Measurements from ENCODE around the gene KDM6B.
"Not testable (repeated sequence)": the region's sequence is repeated elsewhere in the genome, so short reads cannot be mapped to it uniquely, and the experiment has no call there.

Gene KDM6B

GRCh38 chr17:7858522-7858810 lies 24.4 kb downstream of the KDM6B start:
- H3K4me1 Mint-ChIP-seq (ENCODE audit: low read depth) = peaks cover 30% of the 10 kb centered on the region
- no peak for DNase-seq
- H3K36me3 Mint-ChIP-seq (ENCODE audit: low read depth) = peaks cover 36% of the 10 kb centered on the region
- no peaks in the 10 kb centered on the region for H3K27me3 Mint-ChIP-seq
- H3K4me3 Mint-ChIP-seq = no peak overlapping the region
- H3K27ac Mint-ChIP-seq = no peak overlapping the region
- no peaks in the 10 kb centered on the region for H3K9me3 Mint-ChIP-seq

- Mint-ChIP-seq H3K27me3 (no peaks in the 10 kb centered on the region), H3K4me1 (ENCODE audit: low read depth) (peaks cover 26% of the 10 kb centered on the region), H3K4me3 (no peak overlapping the region), H3K27ac (peak overlapping the region; percentile 35), H3K36me3 (ENCODE audit: low read depth) (peaks cover 37% of the 10 kb centered on the region), H3K9me3 (no peaks in the 10 kb centered on the region)
- no peak for DNase-seq
Observed at GRCh38 chr17:7859028-7859427, 25.0 kb downstream of the KDM6B start.

DNA sequence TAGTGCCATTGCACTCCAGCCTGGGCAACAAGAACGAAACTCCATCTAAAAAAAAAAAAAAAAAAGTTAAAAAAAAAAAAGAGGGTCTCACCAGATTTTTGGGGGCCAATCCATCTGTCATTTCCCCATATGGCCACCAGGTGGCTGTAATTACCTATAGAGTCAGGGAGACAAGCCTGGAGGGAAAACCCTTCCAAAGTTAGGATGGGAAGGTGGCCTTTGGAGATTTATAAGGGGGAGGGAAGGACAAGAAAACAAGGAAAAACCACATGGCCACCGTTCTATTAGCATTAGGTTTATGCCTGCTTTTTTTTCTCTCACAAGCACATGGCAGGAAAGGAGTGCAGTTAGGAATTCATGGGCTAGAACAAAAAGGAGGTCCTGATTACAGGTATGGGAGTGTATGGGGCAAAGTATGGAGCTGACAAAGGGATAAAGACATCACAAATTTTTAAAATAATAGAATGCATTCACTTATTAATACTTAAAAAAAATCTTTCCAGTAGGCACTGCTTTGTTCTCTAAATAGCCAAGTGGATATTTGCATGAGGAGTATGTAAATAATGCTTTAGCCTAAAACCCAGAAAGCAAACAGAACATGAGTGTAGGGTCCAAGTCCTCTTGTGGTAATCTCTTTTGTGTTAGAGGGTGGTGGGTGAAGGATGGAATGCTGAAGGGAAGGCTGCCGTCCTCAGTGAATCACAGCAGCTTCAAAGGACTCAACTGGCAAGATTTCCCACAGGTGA lies 28.8 kb downstream of the KDM6B start:
- Mint-ChIP-seq H3K4me3 (no peak overlapping the region), H3K27ac (peak overlapping the region; percentile 62), H3K9me3 (no peaks in the 10 kb centered on the region), H3K27me3 (no peaks in the 10 kb centered on the region), H3K4me1 (ENCODE audit: low read depth) (peaks cover 25% of the 10 kb centered on the region), H3K36me3 (ENCODE audit: low read depth) (peaks cover 55% of the 10 kb centered on the region)
- DNase-seq = peak; percentile 39

GRCh38 chr17:7864384-7864783 lies 30.4 kb downstream of the KDM6B start:
- H3K9me3 Mint-ChIP-seq, H3K4me3 Mint-ChIP-seq, H3K27ac Mint-ChIP-seq, DNase-seq, H3K27me3 Mint-ChIP-seq: not testable (repeated sequence)
- Mint-ChIP-seq H3K4me1 (ENCODE audit: low read depth) (peaks cover 37% of the 10 kb centered on the region), H3K36me3 (ENCODE audit: low read depth) (peaks cover 61% of the 10 kb centered on the region)

DNA sequence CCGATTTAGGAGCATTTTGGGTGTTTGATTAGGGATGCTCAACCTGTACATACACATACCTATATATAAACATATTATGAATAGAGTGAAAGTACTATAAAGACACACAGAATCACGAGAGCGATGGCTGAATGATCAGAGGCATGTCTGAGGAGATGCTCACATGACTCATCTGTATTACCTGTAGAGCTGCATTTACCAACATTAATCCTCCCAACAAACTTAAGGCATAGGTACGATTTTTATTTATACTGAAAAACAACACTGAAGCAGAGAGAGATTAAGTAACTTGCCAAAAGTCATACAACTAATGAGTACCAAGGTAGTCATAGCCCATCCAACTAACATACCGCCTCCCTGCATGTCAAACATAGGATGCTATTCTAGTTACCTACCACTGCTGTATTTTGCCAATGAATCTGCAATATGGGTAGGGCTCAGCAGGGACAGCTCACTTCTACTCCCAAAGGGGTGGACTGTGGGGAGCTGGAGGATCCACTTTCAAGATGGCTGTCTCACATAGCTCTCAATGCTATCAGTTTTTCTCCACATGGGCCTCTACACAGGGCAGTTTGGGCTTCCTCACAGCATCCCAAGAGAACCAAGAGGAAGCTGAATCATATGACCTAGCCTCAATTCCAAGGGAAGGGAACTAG lies 31.1 kb downstream of the KDM6B start:
- Mint-ChIP-seq H3K27me3 (no peaks in the 10 kb centered on the region), H3K9me3 (no peaks in the 10 kb centered on the region), H3K27ac (no peak overlapping the region), H3K4me1 (ENCODE audit: low read depth) (peaks cover 40% of the 10 kb centered on the region), H3K4me3 (no peak overlapping the region), H3K36me3 (ENCODE audit: low read depth) (peaks cover 64% of the 10 kb centered on the region)
- no peak for DNase-seq

DNA sequence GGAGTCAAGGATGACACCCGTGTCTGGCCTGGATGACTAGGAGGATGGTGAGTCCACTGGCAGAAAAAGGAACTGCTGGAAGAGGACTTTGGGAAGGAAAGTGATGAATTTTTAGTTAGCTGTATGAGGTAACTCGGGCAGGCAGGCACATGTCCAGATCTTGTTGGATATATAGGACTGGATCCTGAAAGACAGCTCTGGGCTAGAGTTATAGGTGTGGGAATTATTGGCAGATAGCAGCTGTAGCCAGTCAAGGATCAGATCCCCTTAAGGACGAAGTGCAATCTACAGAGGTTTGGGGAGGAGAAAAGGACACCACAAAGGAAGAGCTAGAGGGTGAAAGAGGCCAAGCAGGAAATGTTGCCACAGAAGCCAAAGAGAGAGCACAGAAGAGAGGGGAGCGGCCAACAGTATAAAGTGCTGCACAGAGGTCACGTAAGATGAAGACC lies 33.9 kb downstream of the KDM6B start:
- peaks cover 51% of the 10 kb centered on the region for H3K36me3 Mint-ChIP-seq (ENCODE audit: low read depth)
- DNase-seq = no peak
- peaks cover 32% of the 10 kb centered on the region for H3K4me1 Mint-ChIP-seq (ENCODE audit: low read depth)
- peak overlapping the region; percentile 40 for H3K27ac Mint-ChIP-seq
- no peaks in the 10 kb centered on the region for H3K27me3 Mint-ChIP-seq
- no peak overlapping the region for H3K4me3 Mint-ChIP-seq
- no peaks in the 10 kb centered on the region for H3K9me3 Mint-ChIP-seq

DNA sequence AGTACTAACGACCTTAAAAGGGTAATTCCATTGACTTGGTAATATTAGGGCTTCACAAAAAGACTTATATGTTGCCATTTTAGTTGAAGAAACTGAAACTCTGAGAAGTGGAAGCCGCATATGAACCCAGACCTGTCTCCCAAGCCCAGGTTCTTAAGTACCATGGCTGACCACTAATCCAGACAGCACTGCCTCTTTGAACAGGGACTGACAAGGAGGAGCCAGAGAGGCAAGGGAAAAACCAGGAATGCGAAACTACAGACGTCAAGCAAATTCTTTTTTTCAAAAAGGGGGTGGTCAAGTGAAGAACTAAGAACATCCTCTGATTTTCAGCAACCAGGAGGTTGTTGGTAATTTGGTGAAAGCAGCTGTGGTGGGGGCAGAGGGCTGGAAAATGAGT lies 39.0 kb downstream of the KDM6B start:
- Mint-ChIP-seq H3K27ac (no peak overlapping the region), H3K36me3 (ENCODE audit: low read depth) (peaks cover 59% of the 10 kb centered on the region), H3K9me3 (no peaks in the 10 kb centered on the region), H3K4me3 (no peak overlapping the region), H3K27me3 (no peaks in the 10 kb centered on the region), H3K4me1 (ENCODE audit: low read depth) (peaks cover 24% of the 10 kb centered on the region)
- DNase-seq = no peak

- Mint-ChIP-seq H3K4me1 (ENCODE audit: low read depth) (peaks cover 11% of the 10 kb centered on the region), H3K9me3 (no peaks in the 10 kb centered on the region), H3K27ac (no peak overlapping the region), H3K27me3 (no peaks in the 10 kb centered on the region), H3K4me3 (no peak overlapping the region), H3K36me3 (ENCODE audit: low read depth) (peaks cover 59% of the 10 kb centered on the region)
- no peak for DNase-seq
Observed at GRCh38 chr17:7875804-7876370, 41.9 kb downstream of the KDM6B start.

GRCh38 chr17:7878234-7878633 lies 44.2 kb downstream of the KDM6B start:
- peaks cover 44% of the 10 kb centered on the region for H3K36me3 Mint-ChIP-seq (ENCODE audit: low read depth)
- peaks cover 9% of the 10 kb centered on the region for H3K4me1 Mint-ChIP-seq (ENCODE audit: low read depth)
- H3K27ac Mint-ChIP-seq = no peak overlapping the region
- no peak overlapping the region for H3K4me3 Mint-ChIP-seq
- no peaks in the 10 kb centered on the region for H3K9me3 Mint-ChIP-seq
- DNase-seq = no peak
- H3K27me3 Mint-ChIP-seq = no peaks in the 10 kb centered on the region

- Mint-ChIP-seq H3K4me3 (no peak overlapping the region), H3K4me1 (ENCODE audit: low read depth) (peaks cover 9% of the 10 kb centered on the region), H3K27ac (no peak overlapping the region), H3K9me3 (no peaks in the 10 kb centered on the region), H3K27me3 (no peaks in the 10 kb centered on the region), H3K36me3 (ENCODE audit: low read depth) (peaks cover 27% of the 10 kb centered on the region)
- DNase-seq = no peak
Observed at GRCh38 chr17:7880076-7880868, 46.3 kb downstream of the KDM6B start.

- no peak overlapping the region for H3K4me3 Mint-ChIP-seq
- H3K9me3 Mint-ChIP-seq = no peaks in the 10 kb centered on the region
- no peaks in the 10 kb centered on the region for H3K27me3 Mint-ChIP-seq
Observed at GRCh38 chr17:7881276-7882054, 47.4 kb downstream of the KDM6B start.

GRCh38 chr17:7882068-7882467 lies 48.1 kb downstream of the KDM6B start:
- Mint-ChIP-seq H3K4me1 (ENCODE audit: low read depth) (peaks cover 6% of the 10 kb centered on the region), H3K36me3 (ENCODE audit: low read depth) (peaks cover 26% of the 10 kb centered on the region), H3K27me3 (no peaks in the 10 kb centered on the region), H3K4me3 (no peak overlapping the region), H3K27ac (no peak overlapping the region), H3K9me3 (no peaks in the 10 kb centered on the region)
- DNase-seq = no peak

More at GRCh38 chr17:7881276-7882054, 47.4 kb downstream of the KDM6B start:
- Mint-ChIP-seq H3K4me1 (ENCODE audit: low read depth) (peaks cover 6% of the 10 kb centered on the region), H3K27ac (no peak overlapping the region), H3K36me3 (ENCODE audit: low read depth) (peaks cover 27% of the 10 kb centered on the region)
- DNase-seq = no peak

DNA sequence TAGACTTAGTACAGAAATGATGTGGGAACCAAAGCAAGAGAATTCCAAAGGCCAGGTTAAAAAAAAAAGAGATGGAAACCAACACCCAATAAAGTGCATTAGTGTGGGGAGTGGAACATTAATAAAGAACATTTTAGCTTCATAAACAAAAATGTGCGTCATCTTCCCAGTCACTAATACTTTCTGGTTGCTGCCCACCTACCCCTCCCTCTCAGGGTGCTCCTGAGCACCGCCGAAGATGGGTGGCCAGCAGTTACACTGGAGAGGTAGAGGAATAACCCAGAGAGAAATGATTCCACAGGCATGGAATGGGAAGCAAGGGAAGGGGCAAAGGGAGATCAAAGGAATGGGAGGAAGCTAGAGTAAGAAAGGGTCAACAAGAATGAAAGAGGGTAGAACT lies 48.6 kb downstream of the KDM6B start:
- no peak overlapping the region for H3K27ac Mint-ChIP-seq
- H3K27me3 Mint-ChIP-seq = no peaks in the 10 kb centered on the region
- H3K4me3 Mint-ChIP-seq = no peak overlapping the region
- no peak for DNase-seq
- H3K9me3 Mint-ChIP-seq = no peaks in the 10 kb centered on the region
- H3K4me1 Mint-ChIP-seq (ENCODE audit: low read depth) = peaks cover 4% of the 10 kb centered on the region
- H3K36me3 Mint-ChIP-seq (ENCODE audit: low read depth) = peaks cover 22% of the 10 kb centered on the region

Measured in activated T-cell treated with anti-CD3 and anti-CD28 coated beads, Interleukin-2, amount 50 U/mL, for 24 hours (primary cell).